Measurements from ENCODE around the gene VAT1L. TPM values are rescaled to one million over a fixed set of nuclear protein-coding genes. Genes with fewer than 3 reads are reported as not detected.

Gene VAT1L
- total and polyA plus RNA-seq, 4 donors, result 0.17 to 0.98 (median 0.26) TPM

GRCh38 chr16:77840093-77840492, 51.7 kb downstream of the VAT1L start:
- TF ChIP-seq RXRA (IDR thresholded peaks at IDR 0.05), result peak; percentile 12 to 62
- TF ChIP-seq RAD21 (IDR thresholded peaks at IDR 0.05), result peak in 1 of 2 donors; percentile 18
- peak; percentile 16 to 44 for TF ChIP-seq HNF4A (conservative IDR thresholded peaks at IDR 0.05)
- no peak for TF ChIP-seq YY1 (IDR thresholded peaks at IDR 0.05)
- WGBS, result 36% methylated on average over 5 of the region's 5 CpGs

GRCh38 chr16:77840673-77841501, 52.5 kb downstream of the VAT1L start:
- H3K4me1 ChIP-seq (ENCODE audit: control insufficient read depth in 4 of 4, insufficient read depth in 4 of 4, low read length in 3 of 4), result peaks cover 0 to 7% (median 0%) of the 10 kb centered on the region in 4 donors

More at GRCh38 chr16:77840093-77840492, 51.7 kb downstream of the VAT1L start:
- Histone ChIP-seq H3K27me3 (ENCODE audit: control insufficient read depth in 4 of 4, insufficient read depth in 4 of 4, low read length in 3 of 4) (no peaks in the 10 kb centered on the region), H3K9ac (ENCODE audit: low read depth in 1 of 2, low read length in 2 of 2) (no peak overlapping the region), H3K36me3 (ENCODE audit: control insufficient read depth in 4 of 4, insufficient read depth in 3 of 4, low read depth in 1 of 4, low read length in 3 of 4) (no peaks in the 10 kb centered on the region), H3K4me3 (ENCODE audit: low read depth in 1 of 3, low read length in 3 of 3) (no peak overlapping the region), H3K4me1 (ENCODE audit: control insufficient read depth in 4 of 4, insufficient read depth in 4 of 4, low read length in 3 of 4) (peaks cover 0 to 7% (median 0%) of the 10 kb centered on the region in 4 donors), H3K27ac (ENCODE audit: low read depth in 1 of 2, low read length in 2 of 2) (no peak overlapping the region), H3K9me3 (ENCODE audit: control insufficient read depth in 4 of 4, low read length in 3 of 4) (no peaks in the 10 kb centered on the region)
- no peak for DNase-seq (ENCODE audit: low spot score)

GRCh38 chr16:77841502-77841763, 53.1 kb downstream of the VAT1L start:
- no peaks in the 10 kb centered on the region for H3K27me3 ChIP-seq (ENCODE audit: control insufficient read depth in 4 of 4, insufficient read depth in 4 of 4, low read length in 3 of 4)
- no peak for DNase-seq (ENCODE audit: low spot score)
- no peaks in the 10 kb centered on the region for H3K9me3 ChIP-seq (ENCODE audit: control insufficient read depth in 4 of 4, low read length in 3 of 4)
- H3K4me3 ChIP-seq (ENCODE audit: low read depth in 1 of 3, low read length in 3 of 3), result no peak overlapping the region
- no peak for TF ChIP-seq GABPA (IDR thresholded peaks at IDR 0.05 in 1 of 2, conservative IDR thresholded peaks at IDR 0.05 in 1 of 2)
- TF ChIP-seq REST (IDR thresholded peaks at IDR 0.05), result no peak
- no peak for TF ChIP-seq HNF4G (IDR thresholded peaks at IDR 0.05)
- no peak for TF ChIP-seq HNF4A (conservative IDR thresholded peaks at IDR 0.05)
- no peak for TF ChIP-seq RXRA (IDR thresholded peaks at IDR 0.05)
- TF ChIP-seq JUND (IDR thresholded peaks at IDR 0.05), result no peak
- no peak for TF ChIP-seq ATF3 (IDR thresholded peaks at IDR 0.05)
- no peak for TF ChIP-seq RAD21 (IDR thresholded peaks at IDR 0.05)
- TF ChIP-seq FOXA2 (IDR thresholded peaks at IDR 0.05), result no peak
- no peak for TF ChIP-seq YY1 (IDR thresholded peaks at IDR 0.05)
- no peak for TF ChIP-seq MAX (IDR thresholded peaks at IDR 0.05)
- no peak for TF ChIP-seq EGR1 (IDR thresholded peaks at IDR 0.05; ENCODE audit: low read depth in 2 of 2)
- no peak for TF ChIP-seq TAF1 (conservative IDR thresholded peaks at IDR 0.05)
- TF ChIP-seq ZBTB33 (IDR thresholded peaks at IDR 0.05), result no peak
- H3K36me3 ChIP-seq (ENCODE audit: control insufficient read depth in 4 of 4, insufficient read depth in 3 of 4, low read depth in 1 of 4, low read length in 3 of 4), result no peaks in the 10 kb centered on the region
- no peak overlapping the region for H3K27ac ChIP-seq (ENCODE audit: low read depth in 1 of 2, low read length in 2 of 2)
- no peak overlapping the region for H3K9ac ChIP-seq (ENCODE audit: low read depth in 1 of 2, low read length in 2 of 2)
- peaks cover 0 to 7% (median 0%) of the 10 kb centered on the region in 4 donors for H3K4me1 ChIP-seq (ENCODE audit: control insufficient read depth in 4 of 4, insufficient read depth in 4 of 4, low read length in 3 of 4)
- 71% methylated on average over 3 of the region's 3 CpGs for WGBS

More at GRCh38 chr16:77840673-77841501, 52.5 kb downstream of the VAT1L start:
- Histone ChIP-seq H3K9ac (ENCODE audit: low read depth in 1 of 2, low read length in 2 of 2) (no peak overlapping the region), H3K27ac (ENCODE audit: low read depth in 1 of 2, low read length in 2 of 2) (no peak overlapping the region), H3K4me3 (ENCODE audit: low read depth in 1 of 3, low read length in 3 of 3) (no peak overlapping the region), H3K36me3 (ENCODE audit: control insufficient read depth in 4 of 4, insufficient read depth in 3 of 4, low read depth in 1 of 4, low read length in 3 of 4) (no peaks in the 10 kb centered on the region), H3K9me3 (ENCODE audit: control insufficient read depth in 4 of 4, low read length in 3 of 4) (no peaks in the 10 kb centered on the region), H3K27me3 (ENCODE audit: control insufficient read depth in 4 of 4, insufficient read depth in 4 of 4, low read length in 3 of 4) (no peaks in the 10 kb centered on the region)
- TF ChIP-seq ZBTB33 (IDR thresholded peaks at IDR 0.05), result no peak
- peak in 1 of 2 donors; percentile 47 for TF ChIP-seq HNF4A (conservative IDR thresholded peaks at IDR 0.05)
- TF ChIP-seq SP1 (IDR thresholded peaks at IDR 0.05), result peak; percentile 26
- DNase-seq (ENCODE audit: low spot score), result no peak
- whole genome bisulfite sequencing, result 60% methylated on average over 6 of the region's 6 CpGs
